HG02973 (cell line): Measurements from ENCODE around the gene RAB23.

ENCODE experiments used
- ATAC-seq: cut with Tn5 transposase; IDR thresholded peaks from one replicate; pipeline ENCODE4 v1.9.1; 2021; ENCODE audit warnings: moderate library complexity; ENCODE audit not compliant: unreplicated experiment

RAB23 gene

DNA sequence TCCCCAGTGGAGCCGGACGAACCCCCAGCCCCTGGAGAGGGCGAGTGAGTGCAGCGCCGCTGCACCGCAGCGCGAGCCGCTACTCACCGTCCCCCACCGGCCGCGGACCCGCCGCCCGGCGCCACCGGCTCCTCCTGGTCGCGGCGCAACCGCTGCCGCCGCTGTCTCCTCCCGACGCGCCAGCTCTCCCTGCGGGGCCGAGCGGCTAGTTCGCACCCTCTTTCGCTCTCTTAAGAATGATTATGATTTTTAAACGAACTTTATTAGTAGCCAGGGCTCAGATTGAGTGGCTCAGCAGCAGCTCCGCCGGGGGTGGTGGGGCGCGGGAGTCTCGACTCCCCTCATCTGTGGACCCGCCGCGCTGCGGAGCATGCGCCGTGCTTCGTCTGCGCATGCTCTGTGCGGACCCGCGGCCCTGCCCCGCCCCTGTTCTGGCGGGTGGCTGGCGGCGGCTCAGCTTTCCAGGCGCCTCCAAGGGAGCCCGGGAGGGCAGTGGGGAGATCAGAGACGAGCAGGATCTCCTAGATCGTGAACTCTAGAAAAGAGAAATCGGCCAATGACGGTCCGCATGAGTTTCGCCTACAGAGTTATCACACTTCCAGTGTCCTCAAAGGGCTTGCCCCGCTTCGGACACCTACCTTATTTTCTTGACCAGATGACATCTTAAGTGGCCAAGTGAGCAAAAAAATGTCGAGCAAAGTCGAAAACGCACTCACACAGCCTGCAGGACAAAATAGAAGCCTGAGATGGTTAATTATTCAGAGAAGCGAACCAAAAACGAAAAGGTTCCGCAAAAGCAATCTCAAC is at the start of gene RAB23:
RAB23 (minus strand) TSS at position 372 of the 807 bp plus-strand sequence. CDS start 11,927 bp downstream, outside the sequence.
- peak; percentile 76 for ATAC-seq

DNA sequence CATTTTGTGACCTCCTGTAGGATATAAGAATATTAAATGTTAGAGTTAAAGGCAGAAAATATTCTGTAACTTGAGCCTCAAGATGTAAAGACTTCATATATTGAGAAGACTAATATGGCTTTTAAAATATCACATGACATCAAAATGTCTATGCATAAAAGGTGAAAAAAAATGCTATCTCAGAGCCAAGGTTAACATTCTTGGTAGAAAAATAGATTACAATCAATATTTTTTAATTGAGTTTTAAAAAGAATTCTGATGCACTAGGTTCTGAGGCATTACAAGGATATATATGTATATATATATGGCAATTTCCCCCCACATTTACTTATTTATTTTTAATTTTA is 46.2 kb upstream of the RAB23 start:
- no peak for ATAC-seq

DNA sequence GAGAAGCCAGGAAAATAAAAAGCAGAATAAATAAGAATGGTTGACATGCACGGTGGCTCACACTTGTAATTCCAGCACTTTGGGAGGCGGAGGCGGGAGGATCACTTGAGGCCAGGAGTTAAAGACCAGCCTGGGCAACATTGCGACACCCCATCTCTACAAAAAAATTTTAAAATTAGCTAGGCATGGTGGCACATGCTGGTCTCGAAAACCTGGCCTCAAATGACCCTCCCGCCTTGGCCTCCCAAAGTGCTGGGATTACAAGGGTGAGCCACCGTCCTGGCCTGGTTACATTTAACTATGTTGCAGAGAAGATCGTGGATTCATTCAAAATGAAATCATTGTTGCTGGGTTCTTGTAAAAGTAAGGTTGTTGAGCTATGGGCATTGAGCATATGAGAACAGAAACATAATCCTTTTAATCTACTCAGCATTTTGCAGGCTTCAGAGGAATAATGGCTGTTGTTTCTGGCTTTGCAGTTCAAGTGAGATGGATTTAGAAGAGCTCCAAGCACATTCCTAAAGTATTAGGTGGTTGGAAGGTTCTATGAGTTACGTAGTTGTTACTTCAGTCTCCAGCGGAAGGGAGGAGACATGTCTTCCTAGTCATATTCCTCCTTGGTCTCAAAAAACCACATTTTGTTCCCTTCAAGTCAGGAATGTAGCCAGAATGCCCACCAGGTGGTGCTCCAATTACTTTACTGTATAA is 45.6 kb upstream of the RAB23 start:
- no peak for ATAC-seq

DNA sequence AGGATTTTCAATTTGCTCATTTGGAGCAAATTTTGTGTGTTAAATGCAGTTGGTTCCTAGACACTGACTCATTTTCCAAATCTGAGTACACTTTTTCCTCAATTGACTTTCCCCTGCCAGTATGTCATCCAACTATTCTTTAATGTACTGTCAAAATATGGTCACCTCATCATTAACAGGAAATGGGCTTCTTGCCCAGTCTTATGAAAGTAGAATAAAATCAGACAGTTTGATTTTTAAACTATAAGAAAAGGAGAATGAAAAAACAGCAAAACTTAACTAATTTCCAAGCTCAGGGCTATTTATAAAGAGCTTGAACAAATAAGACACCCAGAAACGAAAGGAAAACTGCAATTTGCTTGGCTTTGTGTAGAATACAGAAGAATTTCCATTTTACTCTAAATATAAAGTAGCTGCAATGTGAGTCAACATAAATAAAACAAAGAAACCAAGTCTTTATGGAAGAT is 43.7 kb upstream of the RAB23 start:
- ATAC-seq: no peak

DNA sequence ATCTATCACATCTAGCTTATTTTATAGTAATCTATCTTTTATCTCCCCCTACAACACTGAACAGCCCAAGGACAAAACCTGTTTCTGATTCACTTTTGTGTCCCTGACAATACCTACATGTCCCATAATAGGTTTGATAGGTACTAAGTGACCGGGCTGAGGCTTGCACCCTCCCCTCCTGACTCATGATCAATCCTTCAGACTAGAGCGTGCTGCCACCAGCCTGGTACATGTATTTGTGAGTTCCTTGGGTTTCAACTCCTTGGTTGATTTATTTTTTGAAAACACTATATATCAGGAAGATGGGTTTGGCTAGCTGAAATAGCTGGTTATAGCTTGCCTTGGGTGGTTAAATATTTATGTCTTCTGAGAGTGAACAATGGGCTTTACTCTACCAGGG is 41.6 kb upstream of the RAB23 start:
- ATAC-seq: no peak

DNA sequence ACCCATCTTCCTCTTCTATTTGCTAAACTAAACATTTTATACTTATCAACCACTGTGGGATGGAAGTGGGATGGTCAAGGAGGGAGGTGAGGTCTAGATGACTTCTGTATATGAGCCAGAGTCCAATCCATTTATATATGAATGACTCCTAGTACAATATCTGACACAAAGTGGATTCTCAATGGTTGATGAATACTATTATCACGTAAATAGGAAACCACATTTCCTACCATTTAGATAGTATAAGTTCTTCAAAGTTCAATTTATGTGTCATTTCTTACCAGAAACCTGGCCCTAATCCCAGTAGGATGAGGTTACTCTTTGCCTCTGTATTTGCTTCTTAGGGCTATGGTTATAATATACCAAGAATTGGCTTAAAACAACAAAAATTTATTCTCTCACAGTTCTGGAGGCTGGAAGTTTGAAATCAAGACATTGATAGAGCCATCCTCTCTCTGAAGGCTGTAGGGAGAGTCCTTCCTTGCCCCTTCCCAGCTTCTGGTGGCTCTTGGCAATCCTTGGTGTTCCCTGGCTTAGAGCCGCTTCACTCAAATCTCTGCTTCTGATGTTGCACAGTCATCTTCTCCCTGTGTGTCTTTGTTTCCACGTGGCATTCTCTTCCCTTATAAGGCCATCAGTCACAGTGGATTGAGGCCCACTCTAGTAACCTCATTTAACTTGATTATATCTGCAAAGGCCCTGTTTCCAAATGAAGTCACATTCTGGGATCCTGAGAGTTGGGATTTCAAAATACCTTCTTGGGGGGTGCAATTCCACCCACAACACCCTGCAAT is 41.0 kb upstream of the RAB23 start:
- ATAC-seq: no peak

DNA sequence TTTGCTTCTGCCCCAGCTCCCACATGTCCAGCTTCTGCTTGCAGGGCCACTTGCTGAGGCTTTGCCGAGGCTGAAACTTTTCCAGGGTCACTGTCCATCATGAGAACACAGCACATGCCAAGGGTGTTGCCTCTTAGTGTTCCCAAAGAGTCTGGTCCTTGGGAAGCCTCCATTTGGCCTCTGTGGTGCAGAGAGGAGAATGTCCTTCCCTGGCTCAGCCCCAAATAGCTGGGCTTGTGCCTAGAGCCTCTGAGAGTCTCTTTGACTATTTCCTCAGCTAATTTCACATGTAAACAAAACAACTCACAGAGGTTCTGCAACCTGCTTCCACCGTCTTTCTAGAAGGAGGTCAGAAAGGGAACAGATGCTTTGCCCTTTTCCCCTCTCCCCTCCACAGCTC is 40.4 kb upstream of the RAB23 start:
- no peak for ATAC-seq

DNA sequence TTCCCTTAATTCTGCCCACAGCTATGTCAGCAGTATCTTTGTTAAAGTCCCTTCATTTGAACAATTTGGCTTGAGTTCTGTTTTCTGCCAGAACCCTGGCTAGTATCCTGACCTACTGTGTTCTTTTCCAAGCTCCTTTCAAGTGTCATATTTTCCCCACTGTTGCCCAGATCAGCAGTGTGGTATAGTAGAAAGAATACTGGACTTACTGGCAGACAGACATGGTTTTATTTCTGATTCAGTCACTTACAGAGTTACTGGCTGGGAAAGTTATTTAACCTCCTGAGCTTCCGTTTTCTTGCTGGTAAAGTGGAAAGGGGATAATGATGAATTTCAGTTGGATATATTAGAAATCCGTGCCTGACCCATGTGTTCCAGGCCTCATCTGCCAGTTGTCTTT is 39.8 kb upstream of the RAB23 start:
- no peak for ATAC-seq

DNA sequence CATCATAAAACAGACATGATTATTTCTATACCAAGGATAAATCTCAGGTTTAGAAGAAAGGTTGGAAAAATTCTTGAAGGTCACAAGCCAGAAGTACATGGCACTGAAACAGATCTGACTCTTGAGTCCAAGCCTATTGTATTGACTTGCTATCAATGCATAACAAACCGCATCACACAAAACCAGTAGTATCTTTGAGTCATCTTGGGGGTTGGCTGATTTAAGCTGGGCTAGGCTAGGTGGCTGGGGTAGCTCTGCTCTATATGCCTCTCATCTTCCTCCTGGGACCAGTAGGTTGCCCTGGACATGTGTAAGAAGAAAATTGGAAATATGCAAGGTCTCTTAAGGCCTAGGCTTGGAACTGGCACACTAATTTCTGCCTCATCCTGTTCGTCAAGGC is 37.0 kb upstream of the RAB23 start:
- no peak for ATAC-seq

DNA sequence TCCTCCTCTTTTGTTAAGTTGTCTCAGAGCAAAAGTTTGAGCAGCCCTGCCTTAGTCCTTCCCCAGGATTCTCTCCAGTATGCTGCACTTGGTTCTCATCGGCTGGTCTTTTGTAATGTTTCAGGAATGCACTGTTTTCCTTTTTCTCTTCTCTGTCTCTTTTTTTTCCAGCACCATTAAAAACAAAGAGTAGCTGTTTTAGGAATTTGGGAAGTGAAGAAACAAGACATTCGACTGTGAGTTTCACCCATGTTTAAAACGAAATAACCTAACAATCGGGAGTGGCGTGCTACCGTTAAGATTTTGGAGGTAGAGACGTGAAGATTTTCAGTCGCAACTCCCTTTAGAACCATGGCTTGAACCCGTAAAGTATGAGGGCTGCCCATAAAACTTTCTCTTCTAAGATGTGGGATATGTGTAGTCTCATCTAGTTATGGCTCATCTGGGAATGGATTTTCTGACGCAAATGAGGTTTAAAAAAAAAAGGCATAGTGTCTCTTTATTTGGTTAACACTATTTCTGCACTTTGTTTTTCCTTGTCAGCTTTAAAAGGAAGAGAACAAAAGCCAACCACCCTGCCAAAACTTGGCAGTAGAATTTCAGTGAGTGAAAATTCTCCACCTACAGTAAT is 35.9 kb upstream of the RAB23 start:
- no peak for ATAC-seq

DNA sequence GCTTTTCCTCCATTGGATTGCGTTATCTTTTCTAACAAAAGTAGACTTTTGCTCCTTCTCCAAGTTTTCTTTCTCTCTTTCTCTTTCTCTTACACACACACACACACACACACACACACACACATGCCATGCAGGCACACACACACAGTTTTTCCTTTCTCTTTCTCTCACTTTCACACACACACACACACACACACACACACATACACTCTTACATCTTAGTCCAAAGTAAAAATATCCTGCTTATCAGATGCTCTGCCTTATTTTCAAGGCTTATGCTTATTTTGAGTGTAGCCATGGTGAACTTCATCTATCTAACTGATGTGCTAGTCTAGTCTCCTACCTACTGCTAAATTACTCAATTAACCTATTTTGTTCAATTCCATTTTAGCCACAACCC is 34.4 kb upstream of the RAB23 start:
- no peak for ATAC-seq

DNA sequence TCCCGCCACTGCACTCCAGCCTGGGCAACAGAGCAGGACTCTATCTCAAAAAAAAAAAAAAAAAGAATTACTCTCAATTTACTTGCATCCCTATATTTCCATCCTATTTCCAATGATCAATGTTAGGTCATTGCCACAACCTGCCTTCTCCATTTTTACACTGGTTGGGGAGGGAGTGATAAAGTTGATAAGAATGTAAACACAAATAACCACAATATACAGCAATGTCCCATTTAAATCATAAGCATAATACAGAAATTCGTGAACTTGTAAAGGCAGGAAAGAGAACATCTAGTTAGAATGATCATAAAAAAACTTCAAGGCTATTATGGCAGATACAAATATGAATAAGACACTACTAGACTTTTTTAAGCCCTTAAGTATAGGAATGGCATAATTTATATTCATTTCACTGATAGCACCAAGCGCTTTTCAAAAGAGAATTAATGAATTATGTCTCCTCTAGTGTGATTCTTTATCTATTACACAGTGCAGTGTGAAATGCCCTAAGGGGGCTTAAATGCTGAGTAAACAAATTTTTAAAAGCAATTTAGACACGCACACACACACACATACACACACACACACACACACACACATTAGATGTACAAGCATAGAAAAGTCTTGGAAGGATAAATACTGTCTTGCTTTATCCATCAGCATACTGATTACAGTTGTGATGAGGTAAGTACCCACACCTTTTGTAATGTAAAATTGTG is 33.5 kb upstream of the RAB23 start:
- no peak for ATAC-seq

DNA sequence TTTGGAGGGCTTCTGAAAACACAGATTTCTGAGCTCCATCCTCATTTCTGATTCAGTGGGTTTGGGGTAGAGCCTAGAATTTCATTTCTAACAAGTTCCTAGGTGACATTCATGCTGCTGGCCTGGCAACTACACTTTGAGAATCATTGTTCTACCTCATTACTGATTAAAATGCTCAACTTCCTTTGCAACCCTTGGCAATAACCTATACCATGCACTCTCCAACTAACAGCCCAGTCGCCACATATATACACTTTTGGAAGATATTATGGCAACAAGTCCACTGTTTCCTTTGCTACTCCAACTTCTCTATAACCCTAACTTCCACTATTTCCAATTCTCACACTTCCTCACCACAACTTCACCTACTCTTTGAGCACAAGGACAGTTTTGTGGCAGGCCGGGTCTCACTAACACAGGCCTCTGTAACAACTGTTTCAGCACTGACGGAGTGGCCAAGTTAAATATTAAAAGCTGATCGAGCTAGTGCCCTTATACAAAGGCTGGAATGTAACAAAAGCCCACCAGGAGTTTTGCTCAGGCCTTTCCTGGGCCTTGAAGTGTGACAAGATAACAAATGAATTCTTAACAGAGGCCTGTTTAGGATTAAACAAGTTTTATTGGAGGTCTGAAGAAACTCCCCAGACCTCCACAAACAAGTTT is 32.1 kb upstream of the RAB23 start:
- ATAC-seq: no peak

DNA sequence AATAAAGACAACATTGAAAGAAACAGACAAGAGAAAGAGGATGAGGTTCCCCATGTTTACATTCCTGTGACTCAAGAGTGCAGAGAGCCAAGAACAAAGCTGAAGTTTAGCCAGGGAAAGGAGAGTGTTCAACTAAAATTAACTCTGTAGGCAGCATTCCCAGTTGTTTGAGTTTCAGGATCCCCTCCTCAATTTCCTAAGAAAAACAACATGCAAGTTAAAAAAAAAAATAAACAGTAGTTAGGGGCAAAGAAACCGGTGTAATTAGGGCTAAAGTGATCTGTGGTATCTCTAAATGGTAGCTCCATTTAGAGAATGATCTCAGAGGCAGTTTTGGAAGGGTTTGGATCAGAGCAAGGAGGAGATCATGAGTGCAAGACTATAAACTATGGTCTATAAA is 30.9 kb upstream of the RAB23 start:
- no peak for ATAC-seq

DNA sequence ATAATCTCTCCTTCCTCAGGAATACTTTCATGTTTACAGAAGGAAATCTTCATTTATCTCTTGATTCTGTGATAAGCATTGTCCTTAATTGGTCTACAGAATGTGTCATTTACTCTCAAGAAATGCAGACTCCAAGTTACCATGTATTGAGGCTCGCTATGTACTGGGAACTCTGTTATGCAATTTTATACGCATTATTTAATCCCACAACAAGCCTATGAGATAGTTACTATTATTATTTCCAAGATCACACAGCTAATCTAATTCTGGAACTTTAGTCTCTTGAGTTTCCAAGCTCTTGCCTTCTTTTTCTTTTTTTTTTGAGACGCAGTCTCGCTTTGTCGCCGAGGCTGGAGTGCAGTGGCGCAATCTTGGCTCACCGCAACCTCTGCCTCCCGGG is 30.0 kb upstream of the RAB23 start:
- no peak for ATAC-seq

DNA sequence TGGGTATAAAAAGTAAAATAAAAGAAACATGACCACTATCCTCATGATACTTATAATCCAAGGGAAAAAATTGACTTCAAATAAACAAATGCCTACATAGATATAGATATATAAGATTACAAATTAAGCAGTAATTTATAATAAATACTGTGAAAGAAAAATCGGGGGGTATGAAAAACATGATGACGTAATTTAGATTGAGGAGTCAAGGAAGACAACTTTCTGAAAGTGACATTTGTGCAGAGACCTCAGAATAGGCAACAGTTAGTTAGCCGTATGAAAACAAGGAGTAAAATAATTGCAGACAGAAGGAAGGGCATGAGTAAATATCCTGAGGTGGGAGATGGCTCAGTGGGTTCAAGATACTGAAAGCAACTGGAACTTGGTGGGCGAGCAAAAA is 28.2 kb upstream of the RAB23 start:
- ATAC-seq: no peak

DNA sequence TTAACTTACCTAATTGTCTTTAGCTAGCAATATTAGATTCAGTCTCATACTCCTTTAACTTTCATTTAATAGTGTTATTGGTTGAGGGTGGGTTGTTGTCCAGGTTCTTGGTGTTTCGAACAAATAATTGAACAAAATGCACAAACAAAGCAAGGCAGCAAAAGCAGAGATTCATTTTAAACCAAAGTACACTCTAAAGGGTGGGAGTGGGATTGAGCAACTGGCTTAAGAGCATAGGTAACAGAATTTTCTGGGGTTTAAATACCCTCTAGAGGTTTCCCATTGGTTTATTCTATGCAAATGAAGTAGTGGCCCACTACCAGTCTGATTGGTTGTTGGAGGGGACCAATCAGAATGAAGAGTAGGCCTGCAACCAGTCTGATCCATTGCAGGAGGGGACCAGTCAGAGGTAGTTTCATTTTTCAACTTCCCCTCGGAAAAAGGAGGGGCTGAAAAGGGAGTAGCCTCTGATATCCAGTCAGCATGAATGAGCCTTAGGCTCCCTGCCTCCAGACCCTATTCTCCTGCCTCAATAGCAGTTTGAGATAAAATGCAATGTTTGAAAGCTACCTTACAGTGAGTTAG is 26.3 kb upstream of the RAB23 start:
- ATAC-seq: no peak

DNA sequence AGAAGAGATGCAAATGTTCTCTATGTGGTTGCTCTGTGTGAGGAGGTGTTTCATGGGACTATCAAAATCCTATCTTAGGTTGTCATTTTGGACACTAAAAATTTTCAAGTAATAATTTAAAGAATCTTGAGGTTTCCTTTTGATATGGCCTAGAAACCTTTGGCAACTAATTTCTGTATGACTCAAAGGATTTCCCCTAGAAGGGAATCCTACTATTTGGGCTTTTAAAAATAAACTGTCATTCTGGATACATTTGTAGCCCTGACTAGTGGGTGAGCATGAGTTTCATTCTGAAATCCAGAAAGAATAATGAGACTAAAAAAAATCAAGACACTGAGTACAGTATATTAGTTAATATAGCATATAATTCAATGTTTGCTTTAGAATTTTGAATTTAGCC is 25.5 kb upstream of the RAB23 start:
- ATAC-seq: no peak

DNA sequence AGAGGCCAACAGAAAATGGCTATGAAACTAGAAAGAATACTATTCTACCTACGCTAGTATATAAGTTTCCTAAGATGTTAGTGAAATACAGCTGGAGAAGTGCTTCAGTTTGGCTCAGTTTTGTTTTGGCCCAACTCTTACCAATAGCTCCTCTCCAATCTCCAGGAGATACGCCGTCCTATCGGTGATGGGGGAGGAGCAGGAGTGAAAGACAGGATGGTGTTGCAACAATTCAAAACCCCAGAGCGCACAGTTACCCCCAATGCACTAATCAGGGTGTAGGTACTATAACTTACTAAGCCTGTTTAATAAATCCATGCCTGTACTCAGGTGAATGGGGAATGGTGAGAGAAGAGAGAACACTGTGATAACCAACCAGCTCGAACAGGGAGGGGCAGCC is 24.2 kb upstream of the RAB23 start:
- ATAC-seq: no peak

DNA sequence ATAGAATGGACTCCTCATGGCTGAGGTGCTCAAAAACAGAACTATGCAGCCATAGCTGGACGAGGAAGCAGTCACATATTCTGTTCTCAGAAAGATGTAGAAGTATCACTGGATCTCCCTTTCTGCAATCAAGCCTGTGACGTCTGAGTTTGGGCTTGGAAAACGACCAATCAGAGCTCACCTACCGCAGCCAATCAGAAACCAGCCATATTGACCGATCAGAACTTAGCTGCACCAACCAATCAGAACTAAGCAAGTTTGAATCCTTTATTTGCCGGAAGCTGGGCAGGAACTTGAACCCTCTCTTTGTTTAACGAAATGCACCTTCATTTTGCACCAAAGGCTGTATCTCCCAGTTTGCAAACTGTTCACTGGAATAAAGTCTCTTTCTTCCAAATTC is 21.8 kb upstream of the RAB23 start:
- no peak for ATAC-seq
